GM18520 (cell line): Measurements from ENCODE around the gene KLF6.

ENCODE experiments used
- ATAC-seq: cut with Tn5 transposase; IDR thresholded peaks from one replicate; pipeline ENCODE4 v1.9.1; 2021; ENCODE audit not compliant: unreplicated experiment

Gene KLF6

DNA sequence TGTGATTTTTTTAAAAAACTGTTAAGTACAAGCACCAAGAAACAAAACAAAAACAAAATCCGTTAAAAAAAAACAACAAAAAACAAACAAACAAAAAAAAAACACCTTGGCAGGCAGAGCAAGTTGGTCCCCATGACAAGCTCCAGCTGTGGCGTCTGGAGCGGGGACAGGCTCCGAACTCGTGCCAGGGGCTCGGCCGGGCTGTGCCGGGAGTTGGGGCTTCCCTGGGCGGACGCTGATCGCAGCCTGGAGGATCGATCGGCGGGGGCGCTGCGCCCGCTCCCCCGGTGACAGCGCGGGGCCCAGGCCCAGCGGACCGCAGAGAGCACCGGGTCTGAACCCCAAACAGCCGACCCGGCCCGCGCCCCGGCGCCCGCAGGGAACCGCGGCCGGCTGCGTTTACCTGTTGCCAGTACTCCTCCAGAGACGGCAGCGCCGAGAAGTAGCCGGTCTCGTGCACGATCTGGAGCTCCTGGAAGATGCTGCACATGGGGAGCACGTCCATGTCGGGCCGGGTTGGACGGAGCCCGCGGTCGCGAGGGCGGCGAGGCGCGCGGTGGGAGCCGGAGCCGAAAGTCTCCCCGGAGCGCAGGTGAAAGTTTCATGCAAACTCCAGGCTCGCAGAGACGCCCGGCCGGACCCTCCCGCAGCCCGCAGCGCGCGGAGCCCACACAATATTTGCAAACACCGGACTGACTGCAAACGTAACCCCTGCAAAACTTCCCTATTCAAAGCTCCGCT, at the start of gene KLF6:
Gene KLF6 (minus strand): TSS at position 700 of the 741 bp plus-strand sequence. CDS start 195 bp downstream, at position 505.
- peak; percentile 2 for ATAC-seq

DNA sequence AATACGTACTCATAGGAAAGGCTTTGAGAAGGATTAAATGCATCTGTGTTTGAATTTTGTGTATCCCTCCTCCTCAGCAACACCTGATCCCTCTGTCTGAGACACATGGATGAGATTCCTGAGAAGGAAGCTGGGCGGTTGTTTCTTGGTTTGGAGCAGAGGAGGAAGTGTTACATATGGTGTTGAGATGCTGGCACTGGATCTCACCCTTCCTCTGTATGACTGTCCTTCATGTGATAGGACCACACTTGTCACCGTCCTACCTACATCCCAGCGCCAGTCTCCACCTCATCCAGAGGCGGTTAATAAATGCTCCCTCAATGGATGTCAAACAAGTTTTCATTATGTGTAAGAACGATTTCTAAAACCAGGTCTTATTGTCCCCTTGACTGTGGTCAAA, 49.4 kb upstream of the KLF6 start:
- ATAC-seq, result no peak

DNA sequence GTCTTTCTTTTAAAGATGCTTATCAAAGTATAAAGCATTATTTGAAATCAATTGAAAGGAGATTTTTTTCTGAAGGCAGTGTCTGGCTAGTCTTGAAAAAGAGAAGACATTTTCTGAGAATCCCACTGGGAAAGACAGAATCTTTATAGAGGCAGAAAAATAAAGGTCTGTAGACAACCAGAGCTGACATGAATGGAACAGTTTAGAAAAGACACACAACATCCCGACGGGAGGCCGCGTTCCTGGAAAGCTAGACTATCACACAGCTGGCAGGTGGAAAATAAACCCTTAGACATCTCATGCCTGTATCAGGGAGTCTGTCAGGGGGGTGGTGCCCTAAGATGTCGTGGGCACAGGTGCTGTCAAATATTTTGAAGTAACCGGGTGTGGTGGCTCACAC, 48.0 kb upstream of the KLF6 start:
- no peak for ATAC-seq

DNA sequence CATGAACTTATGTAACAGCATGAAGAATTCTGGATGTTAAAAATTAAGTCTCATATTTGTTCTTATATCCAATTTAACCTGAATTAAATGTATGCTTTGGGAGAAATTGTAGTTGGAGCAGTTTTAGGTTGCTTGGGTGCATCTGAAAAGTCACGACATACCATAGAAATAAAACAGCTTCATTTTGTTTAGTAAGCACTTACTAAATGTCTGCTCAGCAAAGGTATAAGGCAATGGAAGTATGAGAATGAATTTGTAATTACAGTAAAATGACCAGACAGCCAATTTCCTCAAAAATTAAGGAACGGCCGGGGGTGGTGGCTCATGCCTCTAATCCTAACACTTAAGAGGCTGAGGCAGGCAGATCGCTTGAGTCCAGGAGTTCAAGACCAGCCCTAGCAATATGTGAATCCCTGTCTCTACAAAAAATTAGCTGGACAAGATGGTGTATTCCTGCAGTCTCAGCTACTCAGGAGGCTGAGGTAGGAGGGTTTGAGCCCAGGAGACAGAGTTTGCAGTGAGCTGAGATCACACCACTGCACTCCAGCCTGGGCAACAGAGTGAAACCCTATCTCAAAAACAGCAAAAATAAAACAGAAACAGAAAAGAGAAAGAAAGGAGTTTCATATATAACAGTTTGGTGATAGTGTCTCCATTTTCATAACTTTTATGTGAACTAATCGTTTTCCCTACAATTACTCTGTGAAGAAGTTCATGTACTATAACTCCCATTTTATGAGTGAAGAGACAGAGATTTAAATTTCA, 47.2 kb upstream of the KLF6 start:
- no peak for ATAC-seq

DNA sequence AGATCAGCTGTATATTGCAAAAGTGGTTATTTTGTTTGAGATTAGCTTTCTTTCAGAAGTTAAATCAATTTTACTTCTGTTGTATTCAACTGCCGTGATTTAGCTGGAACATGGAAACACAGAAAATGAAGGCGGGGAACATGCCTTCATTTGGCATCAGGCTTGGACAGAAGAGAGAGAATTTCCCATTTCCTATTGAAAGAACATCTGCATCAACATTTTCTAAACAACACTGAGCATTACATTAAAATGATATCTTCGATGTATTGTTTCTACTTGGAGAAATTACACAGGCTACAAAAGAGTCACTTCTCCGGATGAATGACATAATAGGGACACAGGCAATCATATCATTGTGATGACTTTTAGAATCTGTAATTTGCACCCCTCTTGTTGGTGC, 46.6 kb upstream of the KLF6 start:
- ATAC-seq, result no peak

DNA sequence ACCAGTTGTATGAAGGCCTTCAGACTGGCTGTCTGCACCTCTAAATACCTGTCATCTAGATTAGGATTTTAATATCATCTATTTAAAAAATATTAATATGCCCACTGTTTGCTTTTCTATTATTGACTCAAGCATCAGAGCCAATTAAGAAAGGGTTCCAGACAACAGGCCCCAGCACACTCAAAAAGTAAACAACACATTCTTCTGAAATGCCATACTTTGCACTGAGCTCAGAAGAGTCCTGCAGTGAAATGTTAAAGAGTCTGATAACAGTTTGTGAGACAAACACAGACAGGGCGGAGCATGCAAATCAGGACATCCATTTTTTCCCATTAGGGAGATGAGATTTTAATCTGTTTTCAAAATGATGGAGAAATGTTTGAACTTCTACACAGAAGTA, 45.9 kb upstream of the KLF6 start:
- no peak for ATAC-seq

DNA sequence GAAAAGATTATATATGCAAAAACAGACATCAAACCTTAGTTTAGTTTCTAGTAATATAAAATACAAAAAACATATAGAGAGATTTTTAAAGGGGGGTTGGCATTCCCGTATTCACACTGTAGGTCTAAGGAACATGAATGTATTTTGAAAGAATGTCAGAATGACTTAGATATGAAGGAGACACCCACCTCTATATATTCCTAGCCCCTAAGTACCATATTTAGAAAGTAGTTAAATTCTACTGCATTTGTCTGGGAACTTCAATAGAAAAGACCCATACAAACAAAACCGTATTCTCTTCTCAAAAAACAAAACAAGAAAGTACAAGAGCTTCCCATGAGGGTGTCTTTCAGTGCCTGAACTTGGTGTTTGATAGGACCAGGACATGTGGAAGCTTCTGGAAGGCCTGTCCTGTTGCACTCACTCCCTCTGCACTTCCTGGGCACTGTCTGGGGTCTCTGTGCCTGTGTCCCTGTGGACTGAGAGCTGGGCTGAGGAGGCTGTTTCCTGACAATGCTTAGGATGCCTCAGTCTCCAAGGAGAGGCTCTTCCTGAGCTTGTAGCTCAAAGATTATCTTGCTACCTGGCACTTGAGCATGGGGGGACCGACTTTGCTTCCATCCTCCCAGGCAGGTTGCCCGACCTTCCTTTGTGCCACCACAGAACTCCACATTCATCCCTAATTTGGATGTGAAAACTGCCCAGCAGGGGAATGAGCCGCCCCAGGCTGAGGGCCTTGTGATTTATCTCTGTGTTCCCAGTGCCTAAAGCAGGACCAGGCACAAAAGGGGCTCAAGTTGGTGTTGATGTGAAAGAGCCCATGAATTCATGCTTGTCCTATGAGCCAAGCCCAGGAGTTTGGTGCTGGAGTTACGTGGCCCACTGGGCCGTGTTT, 44.4 kb upstream of the KLF6 start:
- no peak for ATAC-seq

DNA sequence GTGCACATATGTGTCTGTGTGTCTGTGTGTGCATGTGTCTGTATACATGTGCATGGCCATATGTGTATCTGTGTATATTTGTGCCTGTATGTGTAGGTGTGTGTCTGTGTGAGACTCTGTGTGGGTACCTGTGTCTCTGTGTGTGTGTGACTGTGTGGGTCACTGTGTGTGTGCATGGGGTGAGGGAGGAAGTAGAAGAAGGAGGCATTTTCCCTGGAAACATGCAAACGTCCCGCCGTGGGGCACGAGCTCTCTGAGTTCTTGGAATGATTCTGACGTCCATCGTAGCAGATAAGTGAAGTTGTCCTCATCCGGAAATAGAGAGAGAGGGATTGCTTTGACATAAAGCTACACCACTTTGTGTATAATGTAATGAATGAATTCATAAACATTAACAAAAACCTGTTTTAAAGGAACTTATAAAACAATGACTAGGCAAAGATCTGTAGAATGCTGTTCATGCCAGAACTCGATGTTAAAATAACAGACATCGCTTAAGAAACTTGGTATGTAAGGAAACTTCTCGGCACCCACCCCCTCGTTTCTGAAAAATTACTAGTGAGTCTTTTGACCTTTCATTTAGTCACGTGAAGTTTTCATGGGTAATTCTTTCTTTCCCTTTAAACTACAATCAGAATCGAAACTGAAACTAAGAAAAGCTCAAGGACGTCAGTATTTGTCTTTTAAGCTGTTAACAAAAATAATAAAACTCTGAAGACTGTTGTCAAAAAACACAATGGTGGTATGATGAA, 43.6 kb upstream of the KLF6 start:
- ATAC-seq, result no peak

DNA sequence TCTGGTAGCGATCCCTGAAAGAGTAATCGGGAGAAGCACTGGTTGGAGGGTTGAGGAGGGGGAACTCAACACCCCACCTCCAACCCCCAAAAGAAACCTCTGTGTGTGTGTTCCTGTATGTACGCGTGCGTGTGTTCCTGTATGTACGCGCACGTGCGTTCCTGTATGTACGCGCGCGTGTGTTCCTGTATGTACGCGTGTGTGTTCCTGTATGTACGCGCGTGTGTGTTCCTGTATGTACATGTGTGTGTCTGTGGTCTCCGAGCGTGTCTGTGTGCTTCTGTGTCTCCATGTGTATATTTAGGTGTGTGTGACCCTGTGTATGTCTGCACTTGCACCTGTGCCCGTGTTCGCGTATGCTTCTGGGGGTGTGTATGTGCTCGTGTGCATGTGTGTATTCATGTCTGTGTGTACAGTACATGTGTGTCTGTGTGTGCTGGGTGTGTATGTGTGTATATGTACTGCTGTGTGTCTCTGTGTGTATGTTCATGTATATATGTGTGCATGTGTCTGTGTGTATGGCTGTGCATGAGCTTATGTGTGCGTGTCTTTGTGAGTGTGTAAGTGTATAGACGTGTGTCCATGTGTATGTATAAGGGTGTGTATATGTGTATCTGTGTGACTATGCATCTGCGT, 42.9 kb upstream of the KLF6 start:
- no peak for ATAC-seq

DNA sequence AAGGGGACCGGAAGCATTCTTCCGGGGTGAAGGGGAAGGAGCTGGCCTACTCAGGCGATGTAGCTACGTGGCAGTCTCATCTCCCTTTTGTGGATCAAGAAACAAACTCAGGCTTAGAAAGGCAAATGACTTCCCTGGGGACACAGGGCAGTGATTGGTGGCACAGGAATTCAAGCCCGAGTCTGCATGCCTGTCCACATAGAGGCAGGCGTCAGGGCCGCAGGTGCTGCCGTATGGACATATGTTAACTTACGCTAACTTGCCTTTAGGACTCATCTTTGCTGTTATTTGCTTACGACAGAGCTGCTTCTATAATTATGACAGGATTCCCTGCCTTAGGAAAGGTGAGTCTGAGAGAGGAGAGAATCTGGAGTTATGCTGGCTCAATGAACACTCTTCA, 42.3 kb upstream of the KLF6 start:
- ATAC-seq, result no peak

DNA sequence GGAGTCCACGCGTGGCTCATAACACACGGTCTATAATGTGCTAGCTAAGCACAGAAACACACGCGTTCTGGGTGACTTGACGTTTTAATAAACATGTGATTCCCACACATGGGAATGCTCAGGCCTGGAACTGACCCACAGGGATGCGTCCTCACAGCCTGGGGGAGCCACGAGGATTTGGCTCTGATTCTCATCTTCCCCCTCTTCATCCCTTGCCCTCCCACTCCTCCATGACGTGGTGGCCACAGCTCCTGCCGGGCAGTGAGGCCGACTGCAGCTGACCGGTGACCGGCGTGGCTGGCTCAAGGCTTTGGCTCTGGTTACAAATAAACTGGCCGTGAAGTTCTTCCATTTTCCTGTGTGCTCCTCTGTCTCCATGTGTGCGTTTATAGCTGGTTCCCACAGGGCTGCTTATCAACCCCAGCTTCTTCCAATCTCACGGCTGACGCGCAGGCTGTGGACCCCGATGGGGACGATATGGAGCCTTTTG, 40.9 kb upstream of the KLF6 start:
- ATAC-seq, result no peak

DNA sequence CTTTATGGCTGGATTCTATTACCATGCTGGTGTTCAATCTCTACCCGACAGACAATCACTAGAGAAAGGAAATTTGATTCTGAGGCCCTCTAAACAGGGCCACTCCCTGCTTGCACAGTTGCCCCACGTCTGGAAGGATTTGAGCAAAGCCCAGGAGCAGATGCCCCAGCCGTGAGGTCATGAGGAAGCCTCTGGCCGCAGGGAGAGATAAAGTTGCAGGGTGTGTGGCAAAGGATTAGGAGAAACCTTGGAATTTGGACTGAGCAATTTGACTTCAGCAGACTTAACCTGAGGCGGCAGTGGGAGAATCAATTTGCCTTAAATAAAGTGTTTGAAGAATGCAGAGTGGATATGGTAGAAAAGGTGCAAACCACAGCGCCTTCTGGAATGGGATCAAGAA, 40.2 kb upstream of the KLF6 start:
- ATAC-seq, result no peak

DNA sequence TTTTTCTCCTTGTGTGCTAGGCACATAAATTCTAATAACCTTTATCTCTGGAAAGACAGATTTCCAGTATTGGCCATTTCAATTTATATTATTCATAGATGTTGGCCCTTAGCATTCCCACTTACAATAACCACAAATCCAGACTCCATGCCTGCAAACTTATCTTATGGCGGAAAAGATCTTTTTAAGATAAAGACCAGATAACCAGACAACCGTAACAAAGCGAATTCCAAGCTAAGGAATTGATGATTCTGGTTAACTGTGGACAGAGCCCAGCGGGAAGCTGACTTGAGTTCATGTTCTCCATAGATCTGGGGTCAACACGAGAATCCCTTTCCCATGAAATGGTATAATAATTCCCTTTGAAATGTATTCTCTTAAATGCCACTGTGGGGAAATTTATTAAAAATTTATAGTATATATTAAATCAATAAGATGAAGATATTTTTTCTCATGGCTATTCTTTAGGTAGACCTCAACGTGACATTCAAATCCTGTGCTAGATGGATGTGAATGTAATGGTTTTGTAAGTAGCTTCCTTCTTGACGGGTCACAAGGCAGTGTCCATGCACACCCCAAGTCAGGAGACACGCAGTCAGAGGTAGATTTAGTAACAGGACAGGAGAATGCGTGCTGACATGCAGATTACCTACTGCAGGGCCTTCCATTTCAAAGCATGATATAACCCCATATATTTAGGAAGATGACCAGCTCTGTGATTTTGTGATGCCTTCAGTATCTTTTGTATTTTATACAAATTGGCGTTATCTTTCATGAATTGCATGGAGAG, 37.7 kb upstream of the KLF6 start:
- no peak for ATAC-seq

DNA sequence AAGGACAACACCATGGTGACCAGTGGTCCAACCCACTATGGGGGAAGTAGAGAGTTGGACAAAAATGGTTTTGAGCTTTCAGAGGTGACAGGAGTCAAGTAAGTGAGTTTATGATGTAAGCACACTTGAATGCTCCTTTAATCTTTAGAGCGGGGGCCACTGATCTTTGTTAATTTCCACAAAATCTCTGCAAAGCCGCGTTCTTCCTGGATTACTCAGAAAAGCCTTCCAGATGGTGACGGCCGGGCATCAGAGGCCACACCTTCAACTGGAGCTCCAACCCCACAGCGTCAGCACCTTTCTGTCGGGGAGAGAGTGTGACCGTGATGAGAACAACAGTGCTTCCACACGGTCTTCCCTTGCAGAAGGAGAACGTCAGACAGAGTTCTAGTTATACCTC, 35.2 kb upstream of the KLF6 start:
- no peak for ATAC-seq

DNA sequence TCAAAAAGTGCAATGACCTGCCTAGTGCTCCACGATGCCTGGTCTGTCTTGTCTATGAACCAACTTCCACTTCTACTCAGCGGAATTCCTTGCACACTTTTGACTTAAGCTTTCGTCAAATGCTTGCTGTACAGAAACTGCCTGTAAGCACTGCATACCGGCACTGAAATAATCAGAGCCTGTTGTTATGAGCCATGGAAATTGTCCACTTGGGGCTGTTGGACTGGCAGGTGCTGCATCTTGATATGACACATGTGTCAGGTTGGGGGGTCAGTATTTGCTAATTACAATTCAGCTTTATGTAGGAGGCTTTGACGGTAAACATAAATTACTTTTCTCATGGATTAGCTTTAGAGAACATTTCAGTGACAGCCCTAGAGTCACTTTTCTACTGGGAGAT, 32.0 kb upstream of the KLF6 start:
- no peak for ATAC-seq

DNA sequence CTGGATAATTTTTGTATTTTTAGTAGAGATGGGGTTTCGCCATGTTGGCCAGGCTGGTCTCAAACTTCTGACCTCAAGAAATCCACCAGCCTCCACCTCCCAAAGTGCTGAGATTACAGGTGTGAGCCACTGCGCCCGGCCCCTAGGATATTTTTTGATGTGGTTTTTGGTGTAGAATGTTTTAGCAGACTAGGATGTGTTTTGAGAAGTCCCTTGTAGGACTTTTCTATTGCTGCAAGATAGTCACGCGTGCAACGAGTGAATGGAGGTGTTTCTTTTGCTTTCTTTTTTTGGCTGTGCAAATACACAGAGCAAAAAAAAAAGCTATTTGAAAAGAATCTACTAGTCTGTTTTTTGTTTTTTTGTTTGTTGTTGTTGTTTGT, 29.8 kb upstream of the KLF6 start:
- no peak for ATAC-seq

DNA sequence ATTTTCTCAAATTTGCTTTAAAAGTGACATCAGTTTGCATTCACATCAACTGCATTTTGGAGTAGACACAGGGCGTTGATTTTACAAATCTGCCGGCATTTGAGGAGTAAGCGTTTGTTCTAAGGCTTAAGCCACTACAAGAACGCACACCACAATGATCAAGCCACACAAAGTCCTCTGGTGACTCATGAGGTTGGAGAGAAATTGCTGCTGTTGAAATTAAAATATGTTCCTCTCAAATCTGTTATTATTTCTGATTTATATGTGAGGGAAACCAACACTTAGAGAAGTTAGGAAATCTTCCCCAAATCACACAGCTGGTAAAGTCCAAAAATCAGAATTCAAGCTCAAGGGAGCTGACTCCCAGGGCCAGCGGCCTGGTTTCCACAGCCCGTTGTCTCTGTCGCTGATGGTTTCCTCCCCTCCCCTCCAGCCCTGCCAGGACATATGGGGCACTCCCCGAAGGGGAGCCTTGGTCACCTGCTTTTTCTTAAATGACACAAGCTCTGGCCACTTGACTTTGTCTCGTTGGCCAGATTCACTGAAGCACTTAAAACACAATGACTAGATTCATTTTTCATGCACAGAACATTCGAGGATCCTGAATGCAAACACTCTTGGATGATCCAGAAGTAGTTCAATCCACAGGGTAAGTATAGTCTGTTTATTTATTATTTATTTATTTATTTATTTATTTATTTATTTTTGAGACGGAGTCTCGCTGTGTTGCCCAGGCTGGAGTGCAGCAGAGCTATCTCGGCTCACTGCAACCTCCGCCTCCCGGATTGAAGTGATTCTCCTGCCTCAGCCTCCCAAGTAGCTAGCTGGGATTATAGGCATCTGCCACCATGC, 29.2 kb upstream of the KLF6 start:
- ATAC-seq, result no peak

DNA sequence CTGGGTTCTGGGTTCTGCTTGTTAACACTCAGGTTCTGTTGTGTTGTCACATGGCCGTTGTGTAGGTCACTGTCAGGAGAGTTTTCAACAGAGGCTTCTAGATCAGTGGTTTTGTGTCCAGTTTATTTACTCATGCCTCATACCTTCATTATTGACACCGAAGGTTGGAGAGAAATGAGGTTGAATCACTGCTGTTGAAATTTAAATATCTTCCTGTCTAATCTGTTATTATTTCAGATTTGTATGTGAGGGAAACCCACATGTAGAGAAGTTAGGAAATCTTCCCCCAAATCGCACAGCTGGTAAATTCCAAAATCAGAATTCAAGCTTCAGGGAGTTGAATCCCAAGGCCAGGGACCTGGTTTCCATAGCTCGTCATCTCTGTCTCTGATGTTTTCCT, 28.3 kb upstream of the KLF6 start:
- no peak for ATAC-seq

DNA sequence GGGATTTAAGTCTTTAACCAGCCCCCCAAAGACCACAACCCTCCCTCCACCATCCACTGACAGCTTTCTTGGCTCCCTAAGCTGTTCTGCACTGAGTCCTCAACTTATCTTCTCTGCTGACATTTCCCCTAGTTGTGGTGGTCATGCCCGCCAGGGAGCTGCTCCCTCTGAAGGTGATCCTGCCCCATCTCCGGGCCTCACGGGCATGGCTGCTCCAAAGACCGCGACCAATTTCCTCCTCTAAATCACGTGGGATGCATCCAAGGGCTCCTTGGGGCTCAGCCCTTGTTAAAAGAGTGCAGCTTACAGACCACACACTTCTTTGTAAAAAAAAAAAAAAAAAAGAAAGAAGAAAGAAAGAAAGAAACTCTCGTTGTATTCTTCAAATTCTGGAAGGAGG, 27.1 kb upstream of the KLF6 start:
- no peak for ATAC-seq
